AML-193 (cell line): ENCODE measurements around the gene SGCA.

Experiments
- DNase-seq, 2 experiments: peaks; one replicate each; lab custom pipeline; 2025; lab: John Stamatoyannopoulos, UW

Gene SGCA

DNA sequence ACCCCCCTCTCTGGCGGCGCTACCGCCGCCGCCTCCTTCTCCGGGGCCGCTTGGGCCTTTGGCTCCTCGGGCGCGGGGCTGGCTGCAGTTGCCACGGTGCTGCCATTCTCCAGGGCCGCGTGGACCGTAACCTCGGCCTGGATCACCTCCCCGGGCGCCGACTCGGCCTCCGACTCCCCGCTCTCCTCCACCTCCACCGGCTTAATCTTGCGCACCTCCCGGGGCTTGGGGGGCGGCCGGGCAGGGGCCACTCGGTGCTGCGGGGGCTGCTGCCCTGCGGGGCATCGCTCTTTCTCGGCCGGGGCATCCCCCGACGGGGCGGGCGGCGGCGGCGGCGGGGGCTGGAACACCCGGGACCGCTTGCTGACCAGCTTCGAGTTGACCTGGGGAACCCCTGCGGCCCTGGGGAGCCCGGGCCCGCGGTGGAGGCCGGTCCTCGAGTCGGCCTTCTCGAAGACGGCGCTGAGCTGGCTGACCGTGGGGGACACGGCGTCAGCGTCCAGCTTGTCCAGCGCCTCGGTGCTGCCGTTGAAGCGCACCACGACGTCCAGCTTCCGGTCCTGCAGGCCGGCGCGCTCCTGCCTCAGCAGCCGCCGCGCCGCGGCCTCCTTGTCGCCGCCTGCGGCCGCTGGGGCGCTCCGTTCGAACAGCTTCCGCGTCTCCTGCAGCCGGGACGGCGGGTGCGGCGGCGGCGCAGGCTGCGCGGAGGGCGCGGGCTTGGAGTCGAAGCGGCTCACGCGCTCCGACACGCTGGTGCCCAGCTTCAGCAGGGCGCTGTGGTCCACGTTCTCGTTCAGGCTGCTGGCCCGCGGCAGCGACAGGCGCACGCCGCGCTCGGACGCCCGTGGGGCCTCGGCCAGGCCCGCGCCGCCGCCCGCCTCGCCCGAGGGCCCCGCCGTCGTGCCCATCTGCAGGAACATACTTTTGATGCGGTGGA lies 16.1 kb upstream of the SGCA start:
- DNase-seq: peak; percentile 50 to 54

DNA sequence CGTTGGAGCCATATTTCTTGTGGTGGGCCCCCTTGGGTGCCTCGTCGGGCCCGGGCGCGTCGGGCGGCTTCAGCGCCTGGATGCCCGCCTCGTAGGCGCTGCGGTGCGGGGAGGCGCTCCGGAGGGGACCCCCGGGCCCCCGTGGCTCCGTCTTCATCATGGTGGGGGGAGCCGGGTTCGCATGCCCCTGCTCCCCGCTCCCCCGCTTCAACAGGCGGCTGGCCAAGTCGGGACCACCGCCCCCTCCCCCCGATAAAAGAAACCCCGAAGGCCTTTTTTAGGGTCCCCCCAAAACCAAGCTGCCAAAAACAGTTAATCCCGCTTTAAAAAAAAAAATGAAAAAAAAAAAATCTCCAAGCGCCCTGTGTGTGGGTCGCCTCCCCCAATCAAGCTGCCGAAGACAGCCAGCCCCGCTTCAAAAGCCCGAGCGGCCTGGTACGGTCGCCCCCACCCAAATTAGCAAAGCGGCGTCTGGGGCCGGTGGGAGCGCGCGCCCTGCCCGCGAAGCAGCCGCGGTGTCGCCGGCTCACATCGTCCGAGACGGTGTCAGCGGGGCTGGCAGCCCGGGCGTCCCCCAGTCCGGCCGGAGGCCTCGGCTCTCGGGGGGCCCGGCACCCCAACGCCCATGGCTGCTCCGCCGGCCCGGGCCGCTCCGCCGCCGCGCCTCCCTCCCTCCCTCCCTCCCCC lies 15.3 kb upstream of the SGCA start, which contains the start of gene PPP1R9B:
PPP1R9B (minus strand) TSS at position 324 of the 687 bp plus-strand sequence; CDS start at position 160, 164 bp downstream.
- no peak for DNase-seq

DNA sequence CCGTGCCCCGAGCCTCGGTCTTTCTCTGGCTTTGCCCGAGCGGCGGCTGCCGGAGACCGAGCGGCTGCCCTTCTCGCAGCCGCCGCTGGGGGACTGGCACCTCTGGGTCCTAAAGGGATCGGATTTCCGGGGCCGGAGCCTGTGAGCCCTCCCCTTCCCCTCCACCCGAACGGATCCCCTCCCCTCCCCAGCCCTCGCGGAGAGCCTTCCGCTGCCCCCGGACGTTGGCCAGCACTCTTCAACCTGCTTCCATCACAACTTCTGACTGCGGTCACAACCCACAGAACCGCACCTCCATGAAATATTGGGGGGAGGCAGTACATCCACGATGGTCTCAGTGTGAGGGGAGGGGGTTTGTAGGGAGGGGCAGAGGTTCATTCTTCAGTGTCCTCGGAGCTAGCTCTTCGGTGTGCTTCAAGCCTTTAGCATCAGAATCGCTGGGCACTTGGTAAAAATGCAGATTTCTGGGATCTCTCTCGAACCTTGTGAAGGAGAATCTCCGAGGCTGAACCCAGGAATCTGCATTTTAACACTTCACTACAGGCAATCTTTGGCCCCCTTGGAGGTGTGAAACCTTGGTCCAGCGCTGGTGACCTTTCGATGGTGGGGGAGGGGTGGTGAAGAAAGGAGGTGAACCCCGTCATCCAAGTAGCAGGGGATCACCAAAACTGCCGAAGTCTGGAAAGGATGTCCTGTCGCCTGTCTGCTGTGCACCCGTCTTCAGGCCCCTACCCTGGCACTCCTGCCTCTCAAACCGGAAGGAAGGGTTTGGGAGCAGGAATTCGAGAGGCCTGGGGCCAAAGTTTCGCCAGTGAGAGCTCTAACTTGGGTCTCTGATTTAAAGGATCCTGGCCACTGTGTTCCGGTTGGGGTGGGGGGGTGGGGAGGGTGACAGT lies 14.5 kb upstream of the SGCA start:
- peak; percentile 92 to 95 for DNase-seq

DNA sequence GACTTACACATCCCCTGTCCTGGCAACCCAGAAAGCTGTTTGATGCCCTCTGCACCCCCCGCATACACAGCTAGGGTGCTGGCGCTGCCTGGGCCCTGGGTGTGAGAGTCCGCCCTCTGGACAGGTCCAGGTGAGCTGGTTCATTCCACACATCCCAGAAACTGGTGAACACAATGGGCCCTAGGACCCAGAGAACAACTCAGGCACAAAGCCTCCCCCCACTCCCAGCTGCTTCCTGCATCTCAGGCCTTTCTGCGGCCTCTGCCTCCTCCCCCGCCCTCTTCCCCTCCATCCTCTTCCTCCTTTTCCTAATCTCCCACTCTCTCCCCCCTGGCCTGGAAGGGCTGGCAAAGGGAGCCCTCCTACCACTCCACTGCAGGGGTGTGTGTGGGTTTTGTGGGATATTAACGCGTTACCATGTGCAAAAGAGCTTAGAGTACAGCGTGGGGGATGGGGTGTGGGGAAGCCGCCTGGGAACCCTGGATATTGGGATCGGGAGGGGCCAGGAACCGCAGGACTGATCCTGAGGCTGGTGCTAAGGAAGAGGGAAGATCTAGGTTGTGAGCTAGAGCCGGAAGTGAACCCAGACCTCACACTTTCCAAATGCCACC lies 13.8 kb upstream of the SGCA start:
- peak; percentile 76 to 80 for DNase-seq

DNA sequence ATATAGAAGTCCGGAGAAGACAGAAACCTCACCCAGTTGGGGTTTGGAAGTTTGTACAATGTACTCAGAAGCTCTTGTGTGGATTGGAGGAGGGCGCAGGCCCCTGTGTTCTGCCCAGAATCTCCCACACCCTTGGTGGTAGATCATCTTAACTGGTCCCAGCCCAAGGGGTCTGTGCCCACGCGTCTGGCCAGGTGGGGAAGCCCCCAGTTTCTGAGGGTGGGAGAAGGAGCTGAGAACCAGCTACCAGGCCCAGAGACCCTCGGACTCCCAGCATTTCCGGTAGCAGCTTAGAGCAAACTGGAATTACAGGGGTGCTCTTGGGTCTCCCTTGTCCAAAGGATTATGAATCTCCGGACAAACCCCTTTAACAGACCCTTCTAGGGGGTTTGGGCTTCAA lies 13.1 kb upstream of the SGCA start:
- no peak for DNase-seq

DNA sequence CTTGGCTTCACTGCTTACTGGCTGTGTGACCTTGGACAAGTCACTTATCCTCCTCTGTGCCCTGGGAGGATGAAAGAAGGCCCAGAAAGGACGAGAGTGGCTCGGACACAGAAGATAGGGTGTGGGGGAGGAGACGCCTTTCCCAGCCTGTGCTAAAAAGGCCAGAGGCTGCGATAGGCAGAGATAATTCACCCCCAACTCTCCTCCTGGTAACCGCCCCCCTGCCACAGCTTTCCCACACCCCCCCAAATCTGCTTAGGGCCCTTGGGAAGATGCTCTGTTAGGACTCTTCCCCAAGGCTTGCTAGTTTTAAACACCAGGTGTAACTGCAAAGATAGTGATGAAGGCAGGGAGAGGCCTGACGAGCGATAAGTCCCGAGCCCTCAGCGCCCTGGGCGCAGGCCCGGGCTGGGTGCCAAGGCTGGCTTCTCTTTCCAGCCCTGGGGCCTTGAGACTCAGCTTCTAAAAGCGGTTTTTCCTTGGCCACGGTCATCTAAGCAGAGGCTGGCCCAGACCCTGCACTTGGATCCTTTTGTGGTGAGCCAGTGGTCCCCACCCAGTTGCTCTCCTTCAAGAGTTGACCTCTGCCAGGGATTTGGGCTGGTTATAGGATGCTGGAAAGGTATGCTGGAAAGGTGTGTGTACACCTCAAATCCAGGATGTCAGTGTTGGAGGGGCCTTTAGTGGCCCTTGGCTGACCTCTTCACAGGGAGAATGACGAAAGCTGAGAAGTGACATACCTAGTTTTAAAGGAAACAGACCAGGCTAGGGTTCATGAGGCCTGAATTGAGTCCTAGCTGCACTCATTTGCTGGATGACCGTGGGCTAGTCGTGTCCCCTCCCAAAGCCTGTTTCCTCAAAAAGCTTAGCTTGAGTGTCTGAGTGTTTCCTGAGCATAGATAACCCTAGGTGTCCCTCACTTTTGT lies 11.9 kb upstream of the SGCA start:
- DNase-seq: peak in 1 of 2 experiments; percentile 26

DNA sequence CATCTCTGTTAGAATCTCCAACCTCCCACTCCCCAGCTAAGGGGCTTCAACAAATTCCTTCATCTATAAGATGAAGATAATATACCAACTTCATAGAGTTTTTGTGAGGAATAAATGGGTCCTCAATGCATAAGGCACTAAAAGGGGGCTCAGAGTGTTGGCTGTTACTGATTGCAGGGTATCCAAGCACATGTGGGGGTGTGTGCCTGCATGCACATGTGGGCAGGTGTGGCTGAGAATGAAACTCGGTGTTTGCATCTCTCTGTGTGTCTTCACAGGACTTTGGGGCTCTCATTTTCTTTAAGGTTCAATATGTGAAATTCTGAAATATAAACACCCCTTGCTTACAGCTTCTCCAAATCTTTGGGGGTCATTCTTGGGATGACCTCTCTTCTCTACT lies 11.2 kb upstream of the SGCA start:
- DNase-seq: no peak

DNA sequence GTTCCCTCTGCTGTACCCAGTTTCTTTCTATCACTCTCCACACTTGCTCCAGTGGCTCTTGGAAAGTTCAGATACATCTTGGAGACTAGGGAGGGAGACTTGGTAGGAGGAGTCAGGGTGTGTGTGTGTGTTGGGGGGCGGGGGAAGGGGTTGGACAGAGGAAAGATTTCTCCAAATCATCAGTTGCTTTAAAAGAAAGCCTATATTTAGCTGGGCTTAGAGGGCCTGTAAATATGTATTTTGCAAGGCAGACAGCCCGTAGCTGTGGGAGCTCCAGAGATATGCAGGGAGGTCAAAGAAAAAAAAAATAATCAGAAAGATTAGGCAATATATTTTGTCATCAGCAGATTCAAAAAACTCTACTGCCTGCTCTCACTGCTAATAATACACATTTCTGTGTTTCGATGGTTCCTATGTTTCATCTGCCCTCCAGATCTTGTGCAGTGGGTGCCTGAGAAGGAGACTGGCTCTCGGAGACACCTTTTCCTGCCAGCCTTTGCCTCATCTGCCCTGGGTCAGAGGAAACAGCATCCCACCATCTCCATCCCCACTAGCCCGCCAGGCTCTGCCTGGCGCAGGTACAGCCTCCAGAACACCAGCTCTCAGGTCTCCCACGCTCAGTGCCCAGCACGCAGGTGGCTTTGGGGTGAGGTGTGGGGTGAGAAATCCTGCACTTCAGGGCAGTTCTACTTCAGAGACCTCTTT lies 10.5 kb upstream of the SGCA start:
- DNase-seq: peak in 1 of 2 experiments; percentile 24

DNA sequence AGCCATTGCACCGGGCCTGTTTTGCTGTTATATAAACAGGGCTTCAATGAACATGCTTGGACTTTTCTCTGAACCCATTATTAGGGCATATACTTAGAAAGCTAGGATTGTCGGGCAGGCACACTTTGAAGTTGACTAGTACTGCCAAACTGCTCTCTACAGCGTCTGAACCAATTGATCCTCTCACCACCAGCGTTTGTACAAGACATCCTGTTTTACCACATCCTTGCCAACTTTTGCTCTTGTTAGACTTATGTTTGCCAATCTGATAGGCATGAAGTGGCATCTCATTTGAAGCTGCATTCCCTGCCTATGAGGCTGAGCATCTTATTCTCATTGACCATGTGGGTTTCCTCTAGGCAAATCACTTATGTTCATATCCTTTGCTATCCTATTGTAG lies 7.9 kb upstream of the SGCA start:
- DNase-seq: no peak

DNA sequence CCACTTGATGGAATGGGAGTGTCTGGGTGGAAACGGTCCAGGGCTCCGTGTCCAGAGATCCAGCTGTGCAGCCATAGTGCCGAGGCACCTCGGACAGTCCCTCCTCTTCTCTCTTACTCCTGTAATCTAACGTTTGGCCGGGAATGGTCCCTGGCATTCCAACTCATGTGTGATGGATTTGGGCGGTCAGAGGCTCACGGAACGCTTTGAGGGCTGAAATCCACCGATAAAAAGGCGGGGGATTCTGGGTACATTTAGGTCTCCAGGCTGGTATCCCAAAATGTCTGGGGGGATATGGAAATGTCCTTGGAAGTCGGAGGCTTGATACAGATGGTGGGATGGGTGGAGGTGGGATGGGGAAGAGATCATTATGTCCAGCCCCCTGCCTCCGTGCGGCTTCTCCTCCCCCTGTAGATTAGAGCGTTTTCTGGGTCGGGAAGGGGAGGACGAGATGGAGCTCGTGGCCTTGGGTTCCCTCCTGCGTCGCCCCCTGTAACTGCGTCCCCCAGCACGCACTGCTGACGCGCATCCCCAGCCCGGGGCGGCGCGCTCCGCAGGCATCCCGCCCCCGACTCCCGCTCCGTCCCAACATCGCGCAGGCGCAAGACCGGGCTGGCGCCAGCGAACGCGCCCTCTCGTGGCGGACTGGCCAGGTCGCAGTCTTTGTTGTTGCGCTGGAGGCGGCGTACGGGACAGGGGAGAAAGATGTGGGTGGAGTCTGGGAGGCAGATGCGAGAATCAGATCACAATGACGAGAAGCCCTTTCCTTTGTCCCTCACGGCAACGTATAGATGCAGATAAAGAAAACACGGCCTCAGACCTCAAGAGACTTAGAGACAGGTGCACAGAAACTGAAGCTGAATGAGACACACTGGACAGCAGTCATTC lies 4.5 kb upstream of the SGCA start:
- peak; percentile 87 to 93 for DNase-seq

DNA sequence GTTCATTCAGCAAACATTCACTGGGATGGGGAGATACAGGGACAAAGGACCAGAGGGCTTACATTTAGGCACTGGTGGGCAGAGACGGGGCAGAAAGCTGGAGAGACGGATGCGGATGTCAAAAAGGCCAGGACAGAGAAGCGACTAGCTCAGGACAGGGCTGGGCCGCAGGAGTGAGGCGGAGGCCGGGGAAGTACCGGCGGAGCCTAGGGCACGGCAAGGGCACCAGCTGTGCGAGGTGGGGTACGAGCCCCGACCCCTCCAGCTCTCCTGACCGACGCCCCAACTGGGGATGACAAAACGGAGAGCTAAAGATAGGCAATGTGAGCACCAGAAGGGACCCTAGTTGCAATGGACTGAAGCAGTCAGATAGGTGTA lies 3.9 kb upstream of the SGCA start:
- no peak for DNase-seq

DNA sequence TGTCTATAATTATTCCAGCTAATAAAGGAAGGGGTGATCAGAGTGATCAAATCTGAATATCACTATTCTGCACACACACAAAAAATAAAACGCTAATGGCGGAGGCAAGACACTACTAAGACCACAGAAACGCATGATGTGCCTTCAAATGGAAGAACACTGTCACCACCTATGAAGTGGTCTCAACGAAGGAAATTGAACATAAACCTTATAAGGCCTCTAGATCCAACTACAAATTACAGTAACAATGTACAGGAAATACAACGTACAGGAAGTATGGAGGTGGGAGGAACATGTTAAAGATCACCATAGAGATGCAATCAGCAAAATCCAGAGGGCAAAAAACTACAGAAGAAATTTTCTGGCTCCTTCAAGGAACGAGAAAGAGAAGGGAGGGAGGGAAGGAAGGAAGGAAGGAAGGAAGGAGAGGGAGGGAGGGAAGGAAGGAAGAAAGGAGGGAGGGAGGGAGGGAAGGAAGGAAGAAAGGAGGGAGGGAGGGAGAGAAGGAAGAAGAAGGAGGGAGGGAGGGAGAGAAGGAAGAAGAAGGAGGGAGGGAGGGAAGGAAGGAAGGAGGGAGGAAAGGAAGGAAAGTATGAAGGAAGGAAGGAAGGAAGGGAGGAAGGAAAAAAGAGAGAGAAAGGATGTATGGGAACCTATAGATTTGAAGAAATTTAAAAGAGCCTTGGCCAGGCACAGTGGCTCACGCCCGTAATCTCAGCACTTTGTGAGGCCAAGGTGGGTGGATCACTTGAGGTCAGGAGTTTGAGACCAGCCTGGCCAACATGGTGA lies 3.1 kb upstream of the SGCA start:
- no peak for DNase-seq

DNA sequence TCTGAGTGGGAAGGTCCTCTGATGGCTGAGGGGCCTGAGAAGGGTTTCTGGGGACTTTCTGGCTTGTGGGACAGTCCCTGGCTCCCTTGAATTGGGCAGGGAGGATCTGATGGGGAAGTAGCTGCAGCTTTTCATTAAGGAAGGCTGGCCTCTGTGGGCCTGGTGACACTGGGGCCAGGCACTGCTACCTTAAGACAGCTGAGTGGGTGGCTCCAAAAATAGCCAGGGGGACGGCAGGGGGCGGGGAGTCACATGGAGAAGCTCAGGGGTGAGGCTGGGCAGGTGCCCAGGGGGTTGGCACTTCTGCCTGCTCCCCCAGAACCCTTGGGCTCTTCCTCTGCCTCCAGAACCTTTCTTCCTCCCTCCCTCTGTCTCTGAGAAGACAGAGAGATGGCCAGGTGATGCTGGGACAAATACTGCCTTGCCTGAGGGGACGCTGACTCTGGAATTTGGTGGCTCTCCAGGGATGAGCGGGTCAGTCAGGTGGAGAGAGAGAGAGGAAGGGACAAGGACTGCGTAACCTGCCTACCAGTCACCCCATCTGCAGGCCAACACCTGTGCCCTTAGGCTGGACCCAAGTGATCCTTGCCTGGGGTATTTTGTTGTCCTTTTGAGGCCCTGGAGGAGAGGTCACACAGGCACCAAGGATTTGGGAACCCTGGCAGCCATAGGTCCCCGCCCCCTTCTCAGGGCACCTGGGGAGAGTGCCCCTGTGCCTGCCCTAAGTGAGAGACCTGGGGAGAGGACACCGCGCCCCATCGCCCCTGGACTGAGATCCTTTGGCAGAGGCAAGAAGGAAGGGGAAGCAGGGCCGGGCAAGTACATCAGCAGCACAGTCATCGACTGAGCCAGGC lies 1.7 kb upstream of the SGCA start:
- DNase-seq: no peak

DNA sequence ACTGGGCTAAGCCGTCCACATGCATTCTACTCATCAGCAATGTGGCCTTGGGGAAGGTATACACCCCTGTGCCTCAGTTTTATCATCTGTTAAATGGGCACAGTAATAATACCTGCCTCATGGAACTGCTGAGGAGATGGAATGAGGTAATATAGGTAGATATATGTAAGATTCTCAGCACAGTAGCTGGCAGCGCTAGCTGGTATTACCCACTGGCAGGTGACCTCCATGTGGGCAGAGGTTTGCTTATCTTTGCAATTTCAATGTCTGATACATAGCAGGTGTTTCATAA lies 1.2 kb upstream of the SGCA start:
- no peak for DNase-seq

DNA sequence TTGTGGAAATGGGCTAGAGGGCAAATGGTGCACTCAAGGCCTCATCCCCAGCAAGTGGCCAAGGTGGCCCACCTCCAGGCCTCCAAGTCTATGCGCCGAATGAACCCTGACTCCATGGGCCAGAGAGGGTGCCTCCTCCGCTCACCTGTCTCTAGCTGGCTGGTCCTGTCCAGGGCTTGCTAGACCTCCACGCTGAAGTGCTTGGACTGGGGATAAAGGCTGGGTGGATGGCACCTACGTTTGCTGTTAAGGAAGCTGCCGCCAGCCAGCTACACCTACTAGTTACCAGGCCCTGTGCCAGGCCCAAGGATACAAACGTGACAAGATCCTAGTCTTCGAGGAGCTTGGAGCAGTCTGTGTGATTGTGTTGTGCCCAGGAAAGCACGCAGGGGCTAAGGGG lies 739 bp upstream of the SGCA start:
- DNase-seq: no peak

DNA sequence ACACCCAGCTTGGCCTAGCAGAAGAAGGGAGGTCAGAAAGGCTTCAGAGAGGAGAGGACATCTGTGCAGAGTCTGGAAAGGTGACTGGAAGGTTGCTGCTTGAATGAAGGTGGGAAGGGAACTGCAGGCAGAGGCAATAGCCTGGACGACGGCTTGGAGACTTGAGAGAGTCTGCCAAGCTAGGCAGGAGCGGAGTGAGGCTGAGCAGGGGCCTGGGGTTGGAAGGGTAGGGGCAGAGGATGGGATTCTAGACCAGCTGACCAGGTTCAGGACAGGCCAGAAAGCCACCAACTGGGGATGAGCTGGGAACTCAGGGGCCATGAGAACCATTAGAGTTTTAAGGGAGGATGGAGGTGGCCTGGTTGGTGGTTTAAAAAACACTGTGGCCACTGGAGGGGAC lies 339 bp upstream of the SGCA start:
- DNase-seq: no peak

DNA sequence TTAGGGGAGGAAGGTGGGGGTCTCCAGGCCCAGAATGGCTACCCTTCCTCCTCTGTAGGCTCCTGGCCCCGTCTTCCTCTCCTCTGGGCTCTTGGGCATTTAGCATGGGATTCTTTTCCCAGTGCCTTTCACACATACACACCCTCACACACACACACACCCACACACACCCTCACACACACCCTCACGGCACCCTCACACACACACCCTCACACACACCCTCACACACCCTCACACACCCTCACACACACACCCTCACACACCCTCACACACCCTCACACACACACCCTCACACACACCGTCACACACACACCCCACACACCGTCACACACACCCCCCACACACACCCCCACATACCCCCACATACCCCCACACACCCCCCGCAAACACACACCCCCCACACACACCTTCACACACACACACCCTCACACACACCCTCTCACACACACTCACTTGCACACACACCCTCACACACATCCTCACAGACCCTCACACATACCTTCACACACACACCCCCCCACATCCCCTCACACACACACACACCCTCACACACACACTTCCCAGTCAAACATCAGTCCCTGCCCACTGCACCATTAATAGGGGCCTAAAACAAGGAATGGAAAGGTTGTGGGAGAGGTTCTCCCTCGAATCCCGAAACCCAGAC lies 845 bp downstream of the SGCA start:
- DNase-seq: no peak
